ENCODE data around the gene DSC2.

DNA sequence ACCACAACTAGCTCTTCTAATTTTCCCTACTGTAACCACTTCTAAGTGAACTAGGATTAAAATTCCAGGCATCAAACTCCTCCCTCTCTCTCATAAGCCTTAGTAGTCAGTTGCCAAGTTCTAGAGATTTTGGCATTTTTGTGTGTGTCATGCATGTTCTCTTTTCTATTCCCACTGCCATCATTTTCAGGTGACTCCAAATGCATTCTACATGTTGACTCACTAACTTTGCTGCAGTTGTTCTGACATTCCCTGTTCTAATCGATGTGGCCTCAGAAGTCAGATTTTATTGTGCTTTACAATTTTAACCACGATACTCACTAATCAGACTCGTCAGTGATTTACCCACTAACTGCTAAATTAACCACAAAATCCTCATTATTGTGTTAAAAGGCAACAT, 47.1 kb upstream of the DSC2 start:
- TF ChIP-seq, protein P1, sequence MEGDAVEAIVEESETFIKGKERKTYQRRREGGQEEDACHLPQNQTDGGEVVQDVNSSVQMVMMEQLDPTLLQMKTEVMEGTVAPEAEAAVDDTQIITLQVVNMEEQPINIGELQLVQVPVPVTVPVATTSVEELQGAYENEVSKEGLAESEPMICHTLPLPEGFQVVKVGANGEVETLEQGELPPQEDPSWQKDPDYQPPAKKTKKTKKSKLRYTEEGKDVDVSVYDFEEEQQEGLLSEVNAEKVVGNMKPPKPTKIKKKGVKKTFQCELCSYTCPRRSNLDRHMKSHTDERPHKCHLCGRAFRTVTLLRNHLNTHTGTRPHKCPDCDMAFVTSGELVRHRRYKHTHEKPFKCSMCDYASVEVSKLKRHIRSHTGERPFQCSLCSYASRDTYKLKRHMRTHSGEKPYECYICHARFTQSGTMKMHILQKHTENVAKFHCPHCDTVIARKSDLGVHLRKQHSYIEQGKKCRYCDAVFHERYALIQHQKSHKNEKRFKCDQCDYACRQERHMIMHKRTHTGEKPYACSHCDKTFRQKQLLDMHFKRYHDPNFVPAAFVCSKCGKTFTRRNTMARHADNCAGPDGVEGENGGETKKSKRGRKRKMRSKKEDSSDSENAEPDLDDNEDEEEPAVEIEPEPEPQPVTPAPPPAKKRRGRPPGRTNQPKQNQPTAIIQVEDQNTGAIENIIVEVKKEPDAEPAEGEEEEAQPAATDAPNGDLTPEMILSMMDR (IDR thresholded peaks at IDR 0.05) = no peak
- no peak for TF ChIP-seq EZH2phosphoT487 (IDR thresholded peaks at IDR 0.05)
